ENCODE results near the gene PLCH2.

- TF ChIP-seq CTCF (IDR thresholded peaks at IDR 0.05; ENCODE audit: low read depth, low read length, poor library complexity, severe bottlenecking): no peak
- no peak for TF ChIP-seq EZH2phosphoT487 (IDR thresholded peaks at IDR 0.05; ENCODE audit: borderline replicate concordance, low read length)
Observed at GRCh38 chr1:2520806-2521205, 44.7 kb downstream of the PLCH2 start.

Data from DOHH2 (cell line).